ENCODE data around the gene SLC12A2. TPM values are rescaled to one million over a fixed set of nuclear protein-coding genes. Genes with fewer than 3 reads are reported as not detected.
A peak's percentile ranks its signal among the peaks of the same experiment; 100 is the strongest.

SLC12A2 gene
- total and polyA plus RNA-seq, 2 of the 4 experiments (the other 2 are of a cell fraction) = 5.6 to 30.3 TPM

- H4K8ac ChIP-seq (ENCODE audit: low read depth in 2 of 2, low read length in 2 of 2) = no peak overlapping the region
- TF ChIP-seq RFX5 (IDR thresholded peaks at IDR 0.05; ENCODE audit: low read depth, low read length) (no peak), RCOR1 (IDR thresholded peaks at IDR 0.05; ENCODE audit: insufficient replicate concordance, low read length) (no peak), FOS (IDR thresholded peaks at IDR 0.05; ENCODE audit: low read depth, low read length) (no peak), MAZ (IDR thresholded peaks at IDR 0.05; ENCODE audit: borderline replicate concordance, low read depth, low read length) (no peak), CTCF (conservative IDR thresholded peaks at IDR 0.05; ENCODE audit: low read depth, low read length) (no peak), USF2 (IDR thresholded peaks at IDR 0.05; ENCODE audit: low read depth, low read length) (no peak), CHD1 (IDR thresholded peaks at IDR 0.05; ENCODE audit: low read depth, low read length) (no peak), NFE2L2 (IDR thresholded peaks at IDR 0.05; ENCODE audit: low read depth, low read length) (no peak), ELK1 (IDR thresholded peaks at IDR 0.05; ENCODE audit: borderline replicate concordance, low read depth, low read length) (no peak), SMC3 (IDR thresholded peaks at IDR 0.05; ENCODE audit: low read depth, low read length) (no peak), MXI1 (IDR thresholded peaks at IDR 0.05; ENCODE audit: borderline replicate concordance, low read depth, low read length) (no peak)
- H2AFZ ChIP-seq (replicated peaks; ENCODE audit: low read length, poor library complexity) = no peak overlapping the region
- no peak overlapping the region for H3K14ac ChIP-seq (replicated peaks; ENCODE audit: low read depth, low read length)
- no peak overlapping the region for H3K4me3 ChIP-seq (ENCODE audit: insufficient read depth, low read depth, low read length)
- H4K91ac ChIP-seq (ENCODE audit: insufficient read depth, low read depth, low read length) = no peak overlapping the region
- no peak overlapping the region for H2BK5ac ChIP-seq (ENCODE audit: low read depth, low read length, poor library complexity, severe bottlenecking)
- POLR2A ChIA-PET (ENCODE audit: unreplicated experiment) = no interaction called here
- no peaks in the 10 kb centered on the region for H3K9me3 ChIP-seq (ENCODE audit: control insufficient read depth, insufficient read depth, low read length)
- H3K27ac ChIP-seq (ENCODE audit: insufficient read depth, low read length) = no peak overlapping the region
- no peak overlapping the region for H2AK9ac ChIP-seq (replicated peaks; ENCODE audit: low read depth, low read length, poor library complexity)
- dilution Hi-C loops (cut with HindIII; ENCODE audit: low sequenced_read_pairs, unreplicated experiment) = no loop called here
- no TSS peak for BruUV-seq (replicated peaks)
- H2BK15ac ChIP-seq (ENCODE audit: low read depth, low read length) = no peak overlapping the region
- H2AK5ac ChIP-seq (ENCODE audit: low read depth, low read length) = no peak overlapping the region
- H3K18ac ChIP-seq (ENCODE audit: low read depth, low read length) = no peak overlapping the region
- in situ Hi-C loops (cut with MboI; ENCODE audit: low sequenced_read_pairs) = no loop called here
- no peak overlapping the region for H2BK20ac ChIP-seq (ENCODE audit: low read depth, low read length)
- H2BK120ac ChIP-seq (ENCODE audit: low read depth, low read length) = no peak overlapping the region
- H3K4ac ChIP-seq (ENCODE audit: low read depth, low read length) = no peak overlapping the region
- H3K4me2 ChIP-seq (ENCODE audit: low read depth, low read length) = no peak overlapping the region
- H3K27me3 ChIP-seq (ENCODE audit: control insufficient read depth, insufficient read depth, low read length) = no peaks in the 10 kb centered on the region
- H3K4me1 ChIP-seq (ENCODE audit: control insufficient read depth, insufficient read depth, low read length) = no peaks in the 10 kb centered on the region
- peak; percentile 30 for DNase-seq
- no peaks in the 10 kb centered on the region for H4K20me1 ChIP-seq (ENCODE audit: insufficient read depth, low read length)
- no peaks in the 10 kb centered on the region for H3K79me1 ChIP-seq (ENCODE audit: low read depth in 1 of 2, low read length in 2 of 2)
- H4K5ac ChIP-seq (ENCODE audit: low read depth, low read length) = no peak overlapping the region
- no peak overlapping the region for H3K23ac ChIP-seq (ENCODE audit: low read depth, low read length)
- CTCF ChIA-PET = no interaction called here
- no peak for ATAC-seq (ENCODE audit: low read depth)
- no peak overlapping the region for H3K56ac ChIP-seq (ENCODE audit: extremely low read depth, insufficient read depth, low read length)
- intact Hi-C loops (cut with micrococcal nuclease) = no loop called here
- no peaks in the 10 kb centered on the region for H3K9me1 ChIP-seq (ENCODE audit: insufficient read depth, low read length)
- H3K36me3 ChIP-seq (ENCODE audit: control insufficient read depth, insufficient read depth, low read length) = no peaks in the 10 kb centered on the region
- no peak overlapping the region for H3K9ac ChIP-seq (ENCODE audit: low read depth, low read length)
These were observed 51.7 kb downstream of the SLC12A2 start for GRCh38 chr5:128135286-128135685.

All from IMR-90 (cell line).